ENCODE measurements around the gene DBNDD1. TPM values are rescaled to one million over a fixed set of nuclear protein-coding genes. Genes with fewer than 3 reads are reported as not detected.
"Not testable (repeated sequence)": the region's sequence is repeated elsewhere in the genome, so short reads cannot be mapped to it uniquely, and the experiment has no call there.

DBNDD1 gene
- total RNA-seq (5.5 and 8.5 TPM in 2 replicates), polyA plus RNA-seq (18.2 and 21.0 TPM in 2 replicates)

- DNase-seq (ENCODE audit: low spot score), result peak; percentile 56
- Histone ChIP-seq H3K27me3 (no peaks in the 10 kb centered on the region), H2AFZ (peak within 1 kb of the TSS; percentile 97), H3K4me1 (ENCODE audit: insufficient read depth) (peaks cover 9% of the 10 kb centered on the region), H3K9me2 (replicated peaks; ENCODE audit: insufficient read depth) (no peaks in the 10 kb centered on the region), H3K9me3 (ENCODE audit: low read depth) (no peaks in the 10 kb centered on the region), H3K79me2 (peaks cover 2% of the 10 kb centered on the region), H3K4me3 (peak within 1 kb of the TSS; percentile 97), H4K20me1 (ENCODE audit: insufficient read depth, poor library complexity, severe bottlenecking) (no peaks in the 10 kb centered on the region), H3K27ac (peak within 1 kb of the TSS; percentile 94), H3K36me3 (replicated peaks; ENCODE audit: insufficient read depth, low read depth) (no peaks in the 10 kb centered on the region), H3K4me2 (peak within 1 kb of the TSS; percentile 100)
- 2% methylated on average over 16 of the region's 103 CpGs for WGBS (ENCODE audit: low lambda C conversion rate, missing lambda C conversion rate)
- TF ChIP-seq CTCF (IDR thresholded peaks at IDR 0.05; ENCODE audit: poor library complexity), result no peak
- no peak for TF ChIP-seq EZH2phosphoT487 (IDR thresholded peaks at IDR 0.05; ENCODE audit: low read depth, severe bottlenecking, unreplicated experiment)
- TF ChIP-seq EZH2 (IDR thresholded peaks at IDR 0.05; ENCODE audit: borderline replicate concordance), result no peak
Observed at GRCh38 chr16:90018652-90019542, at the start of gene DBNDD1. Gene DBNDD1, minus strand, starts transcription at chr16:90019456. Its CDS starts 115 bp downstream, at chr16:90019341.

- Histone ChIP-seq H3K4me2 (no peak overlapping the region), H2AFZ (no peak overlapping the region), H3K79me2 (no peaks in the 10 kb centered on the region), H4K20me1 (ENCODE audit: insufficient read depth, poor library complexity, severe bottlenecking) (no peaks in the 10 kb centered on the region), H3K4me1 (ENCODE audit: insufficient read depth) (no peaks in the 10 kb centered on the region), H3K27me3 (no peaks in the 10 kb centered on the region), H3K4me3 (no peak overlapping the region), H3K9me3 (ENCODE audit: low read depth) (no peaks in the 10 kb centered on the region), H3K36me3 (replicated peaks; ENCODE audit: insufficient read depth, low read depth) (no peaks in the 10 kb centered on the region), H3K9me2 (replicated peaks; ENCODE audit: insufficient read depth) (no peaks in the 10 kb centered on the region), H3K27ac (no peak overlapping the region)
- TF ChIP-seq EZH2 (IDR thresholded peaks at IDR 0.05; ENCODE audit: borderline replicate concordance), result no peak
- TF ChIP-seq EZH2phosphoT487 (IDR thresholded peaks at IDR 0.05; ENCODE audit: low read depth, severe bottlenecking, unreplicated experiment), result no peak
- TF ChIP-seq CTCF (IDR thresholded peaks at IDR 0.05; ENCODE audit: poor library complexity), result no peak
- no peak for DNase-seq (ENCODE audit: low spot score)
- WGBS (ENCODE audit: low lambda C conversion rate, missing lambda C conversion rate), result 80% methylated on average over 3 of the region's 3 CpGs
Observed at GRCh38 chr16:90061437-90061836, 42.2 kb upstream of the DBNDD1 start.

- no peak overlapping the region for H3K4me2 ChIP-seq
- no peaks in the 10 kb centered on the region for H4K20me1 ChIP-seq (ENCODE audit: insufficient read depth, poor library complexity, severe bottlenecking)
- no peak overlapping the region for H3K27ac ChIP-seq
- no peaks in the 10 kb centered on the region for H3K9me3 ChIP-seq (ENCODE audit: low read depth)
- H3K9me2 ChIP-seq (replicated peaks; ENCODE audit: insufficient read depth), result no peaks in the 10 kb centered on the region
- no peaks in the 10 kb centered on the region for H3K36me3 ChIP-seq (replicated peaks; ENCODE audit: insufficient read depth, low read depth)
- H3K27me3 ChIP-seq, result no peaks in the 10 kb centered on the region
- H3K4me3 ChIP-seq, result no peak overlapping the region
- 55% methylated on average over 8 of the region's 8 CpGs for WGBS (ENCODE audit: low lambda C conversion rate, missing lambda C conversion rate)
- no peaks in the 10 kb centered on the region for H3K79me2 ChIP-seq
- no peak overlapping the region for H2AFZ ChIP-seq
- no peaks in the 10 kb centered on the region for H3K4me1 ChIP-seq (ENCODE audit: insufficient read depth)
- no peak for TF ChIP-seq CTCF (IDR thresholded peaks at IDR 0.05; ENCODE audit: poor library complexity)
- no peak for TF ChIP-seq EZH2phosphoT487 (IDR thresholded peaks at IDR 0.05; ENCODE audit: low read depth, severe bottlenecking, unreplicated experiment)
- TF ChIP-seq EZH2 (IDR thresholded peaks at IDR 0.05; ENCODE audit: borderline replicate concordance), result no peak
- DNase-seq (ENCODE audit: low spot score), result peak; percentile 55
Observed at GRCh38 chr16:90057738-90058173, 38.5 kb upstream of the DBNDD1 start.

- not testable (repeated sequence) for H3K4me3 ChIP-seq; DNase-seq (ENCODE audit: low spot score); H3K9me2 ChIP-seq (replicated peaks; ENCODE audit: insufficient read depth); H3K9me3 ChIP-seq (ENCODE audit: low read depth); H2AFZ ChIP-seq; H3K27ac ChIP-seq; H4K20me1 ChIP-seq (ENCODE audit: insufficient read depth, poor library complexity, severe bottlenecking); H3K4me1 ChIP-seq (ENCODE audit: insufficient read depth); H3K27me3 ChIP-seq; H3K4me2 ChIP-seq; H3K36me3 ChIP-seq (replicated peaks; ENCODE audit: insufficient read depth, low read depth); H3K79me2 ChIP-seq
- WGBS (ENCODE audit: low lambda C conversion rate, missing lambda C conversion rate), result 89% methylated on average over 15 of the region's 15 CpGs
Observed at GRCh38 chr16:90056521-90056920, 37.3 kb upstream of the DBNDD1 start.

Data from hepatocyte (in vitro differentiated cells).